MV-4-11 (cell line): Measurements from ENCODE around the gene TIMM9.
"Not testable (repeated sequence)": the region's sequence is repeated elsewhere in the genome, so short reads cannot be mapped to it uniquely, and the experiment has no call there.

ENCODE experiments used
- DNase-seq: peaks from one replicate; lab custom pipeline; 2025; lab: John Stamatoyannopoulos, UW

Gene TIMM9

DNA sequence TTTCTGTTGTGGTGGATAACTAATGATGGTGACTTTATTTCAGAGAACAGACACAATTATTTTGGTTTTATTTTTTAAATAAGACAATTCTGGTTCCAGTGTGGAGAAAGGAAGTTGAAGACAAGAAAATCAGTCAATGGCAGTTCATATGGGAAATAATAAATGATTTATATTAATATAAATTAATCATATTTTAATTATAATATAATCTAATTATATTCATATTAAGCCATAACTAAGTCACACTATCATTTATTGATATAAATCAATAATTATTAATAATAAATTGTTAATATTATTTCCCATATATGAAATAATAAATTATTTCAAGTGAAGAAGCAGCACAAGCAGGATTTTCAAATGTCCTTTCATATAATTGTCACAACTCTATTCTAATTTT is 28.8 kb downstream of the TIMM9 start:
- DNase-seq = no peak

DNA sequence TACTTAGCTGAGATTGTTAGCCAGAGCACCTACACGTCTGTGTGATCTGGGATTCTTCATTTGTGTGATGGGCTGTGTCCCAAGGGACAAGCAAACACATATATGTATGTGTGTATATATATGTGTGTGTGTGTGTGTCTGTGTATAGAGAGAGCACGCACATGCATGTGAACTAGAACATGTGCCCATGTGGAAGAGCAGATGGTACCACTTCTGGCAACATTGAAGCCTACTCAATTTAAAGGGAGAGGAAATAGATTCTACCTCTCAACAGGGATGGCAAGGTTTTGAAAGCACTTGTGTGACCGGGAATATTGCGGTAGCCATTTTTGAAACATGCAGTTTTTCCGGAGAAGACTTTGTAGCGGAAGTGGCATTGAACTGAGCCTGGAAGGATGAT is 30.2 kb downstream of the TIMM9 start:
- DNase-seq = no peak

DNA sequence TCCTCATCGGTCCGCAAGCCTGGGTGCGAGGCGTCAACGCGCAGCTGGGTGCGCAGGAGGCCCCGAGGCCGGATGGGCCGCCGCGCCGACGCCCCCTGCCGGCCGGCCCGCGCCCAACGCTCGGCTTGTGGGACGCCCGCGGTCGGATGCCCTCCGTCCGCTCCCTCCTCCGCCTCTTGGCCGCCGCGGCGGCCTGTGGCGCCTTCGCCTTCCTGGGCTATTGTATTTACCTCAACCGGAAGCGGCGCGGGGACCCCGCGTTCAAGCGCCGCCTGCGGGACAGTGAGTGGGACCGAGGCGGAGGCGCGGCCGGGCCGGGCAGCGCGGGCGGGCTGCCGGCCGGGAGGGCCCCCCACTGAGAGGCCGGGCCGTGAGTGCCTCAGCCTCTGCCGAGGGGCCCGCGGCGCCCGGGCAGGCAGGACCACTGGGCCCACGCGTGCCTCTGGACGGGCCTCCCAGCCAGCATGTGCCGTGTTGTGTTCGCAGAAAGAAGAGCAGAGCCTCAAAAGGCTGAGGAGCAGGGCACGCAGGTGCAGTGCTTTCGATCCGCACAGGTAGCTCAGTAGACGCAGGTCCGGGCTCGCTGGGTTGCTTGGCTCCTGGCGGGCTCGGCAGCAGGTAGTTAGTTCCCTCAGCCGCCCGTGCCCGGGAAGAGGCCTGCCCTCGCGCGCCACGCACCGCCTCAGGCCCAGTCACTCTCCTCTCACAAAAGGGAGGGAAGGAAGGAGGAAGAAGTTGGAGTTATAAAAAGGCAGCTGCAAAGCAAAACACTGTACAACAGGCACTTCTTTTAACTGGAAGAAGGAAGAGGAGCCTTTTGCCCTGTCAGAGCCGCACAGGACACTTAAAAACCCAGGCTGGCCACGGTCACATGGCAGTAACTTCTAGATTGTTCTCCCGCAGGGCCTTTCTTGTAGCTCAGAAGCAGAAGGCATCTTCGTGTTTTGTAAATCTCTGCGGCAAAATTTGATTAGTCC is 31.2 kb downstream of the TIMM9 start, which contains the start of gene TOMM20L:
TSS of gene TOMM20L (plus strand) at position 119 of the 977 bp plus-strand sequence. CDS start at position 147, 28 bp downstream.
- DNase-seq = peak; percentile 75

DNA sequence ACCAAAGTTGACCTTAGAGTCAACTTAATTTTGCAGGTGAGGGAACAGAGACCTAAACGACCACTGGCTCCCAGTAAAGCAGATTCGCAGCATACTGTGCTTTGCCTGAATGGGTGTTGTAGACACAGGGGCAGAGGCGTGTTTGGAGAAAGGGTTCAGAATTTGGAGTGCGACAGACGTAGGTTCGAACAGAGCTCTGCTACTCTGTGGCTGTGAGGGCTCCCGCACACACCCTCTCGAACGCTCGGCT is 31.8 kb downstream of the TIMM9 start:
- DNase-seq = no peak

DNA sequence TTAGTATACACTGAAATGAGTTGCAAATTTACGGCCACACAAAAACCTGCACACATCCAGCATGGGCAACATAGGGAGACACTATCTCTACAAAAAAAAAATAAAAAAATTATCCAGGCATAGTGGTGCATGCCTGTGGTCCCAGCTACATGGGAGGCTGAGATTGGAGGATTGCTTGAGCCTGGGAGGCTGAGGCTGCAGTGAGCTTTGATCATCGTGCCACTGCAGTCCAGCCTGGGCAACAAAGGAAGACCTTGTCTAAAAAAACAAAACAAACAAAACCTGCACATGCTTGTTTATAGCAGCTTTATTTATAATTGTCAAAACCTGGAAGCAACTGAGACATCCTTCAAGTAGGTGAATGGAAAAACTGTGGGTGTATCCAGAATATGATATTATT is 36.5 kb downstream of the TIMM9 start:
- DNase-seq = no peak

DNA sequence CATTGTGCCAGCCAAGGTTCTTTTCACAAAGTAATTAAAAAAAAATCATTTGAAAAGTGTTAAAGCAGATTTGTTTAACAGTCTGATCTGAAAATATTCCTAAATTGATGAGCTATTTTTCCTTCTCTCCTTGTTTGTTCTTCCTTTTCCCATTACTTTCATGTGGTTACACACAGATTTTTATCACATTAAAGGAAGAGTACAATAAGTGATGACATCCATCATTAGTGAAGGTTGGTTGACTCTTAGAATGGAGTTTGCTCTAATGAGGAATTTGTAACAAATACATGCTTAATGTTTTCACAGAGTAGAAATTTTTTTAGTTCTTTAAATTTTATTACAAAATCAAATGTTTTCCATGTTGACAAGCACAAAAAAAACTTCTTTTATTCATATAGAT is 50.5 kb downstream of the TIMM9 start:
- no peak for DNase-seq

DNA sequence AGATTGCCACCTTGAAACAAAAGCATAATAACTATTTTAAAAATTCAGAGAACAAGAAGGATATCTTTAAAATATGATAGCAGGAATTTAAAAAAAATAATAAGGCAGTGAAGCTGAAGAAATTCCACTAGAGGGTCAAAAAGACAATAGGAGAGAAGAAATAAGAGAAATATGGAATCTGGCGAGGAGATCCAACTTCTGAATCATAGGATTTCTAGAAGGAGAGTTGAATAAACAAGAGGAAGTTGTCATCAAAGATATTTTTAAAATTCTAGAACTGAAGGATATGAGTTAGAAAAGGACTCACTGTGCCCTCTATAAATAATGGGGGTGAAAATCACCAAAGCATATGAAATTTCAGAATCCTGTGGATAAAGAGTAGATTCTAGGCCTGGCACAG is 58.4 kb downstream of the TIMM9 start:
- DNase-seq = no peak

DNA sequence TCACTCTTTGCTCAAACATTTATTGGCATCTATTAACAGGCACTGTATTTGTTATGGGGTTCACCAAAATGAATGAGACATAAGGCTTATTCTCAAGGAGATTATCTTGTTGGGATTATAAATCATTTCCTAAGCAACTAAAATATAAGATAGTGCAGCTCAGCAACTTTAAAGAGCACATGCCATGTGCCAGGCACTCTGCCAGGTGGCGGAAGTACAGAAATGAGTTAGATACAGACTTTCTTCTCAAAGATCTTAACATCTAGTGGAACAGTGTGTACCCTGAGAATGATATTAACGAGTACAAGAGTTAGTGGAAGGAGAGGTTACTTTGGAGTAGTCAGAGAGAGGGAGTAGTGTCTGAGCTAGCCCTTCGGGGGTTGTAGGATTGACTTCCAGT is 60.0 kb downstream of the TIMM9 start:
- DNase-seq = no peak

DNA sequence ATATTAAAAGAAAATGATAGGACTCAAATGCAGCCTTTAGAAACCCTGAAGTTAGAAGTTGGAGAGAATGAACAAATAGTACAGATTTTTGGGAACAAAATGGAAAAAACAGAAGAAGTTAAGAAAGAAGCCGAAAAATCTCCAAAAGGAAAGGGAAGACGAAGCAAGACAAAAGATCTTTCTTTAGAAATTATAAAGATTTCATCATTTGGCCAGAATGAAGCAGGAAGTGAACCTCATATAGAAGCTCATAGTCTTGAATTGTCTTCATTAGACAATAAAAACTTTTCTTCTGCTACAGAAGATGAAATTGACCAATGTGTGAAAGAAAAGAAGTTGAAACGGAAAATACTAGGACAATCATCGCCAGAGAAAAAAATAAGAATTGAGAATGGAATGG is 63.0 kb downstream of the TIMM9 start:
- DNase-seq = no peak

DNA sequence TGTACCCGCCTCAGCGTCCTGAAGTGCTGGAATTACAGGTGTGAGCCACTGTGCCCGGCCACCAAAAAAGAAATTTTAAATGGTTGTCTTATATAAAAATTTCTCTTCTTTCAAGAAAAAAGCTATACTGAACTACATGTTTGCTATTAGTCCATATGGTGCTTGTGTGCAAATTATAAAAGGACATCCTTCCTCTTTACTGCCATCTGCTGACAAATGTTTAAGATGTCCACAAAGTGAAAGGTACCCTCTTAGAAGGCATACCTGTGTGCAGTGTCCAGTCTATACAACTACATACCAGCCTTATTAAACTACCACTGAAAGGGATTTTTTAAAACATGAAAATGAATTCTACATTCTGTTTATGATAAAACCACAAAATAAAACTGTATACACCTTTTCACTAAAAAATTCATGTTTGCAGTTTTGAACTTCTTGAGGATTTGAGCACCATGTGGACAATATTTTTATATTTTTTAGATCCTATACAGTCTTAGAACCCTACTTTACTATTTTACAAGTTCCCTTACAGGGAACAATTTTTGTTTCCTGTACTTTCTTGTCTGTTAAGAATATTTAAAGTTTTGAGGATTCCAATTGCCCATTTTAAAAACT is 64.4 kb downstream of the TIMM9 start:
- DNase-seq = peak; percentile 29

DNA sequence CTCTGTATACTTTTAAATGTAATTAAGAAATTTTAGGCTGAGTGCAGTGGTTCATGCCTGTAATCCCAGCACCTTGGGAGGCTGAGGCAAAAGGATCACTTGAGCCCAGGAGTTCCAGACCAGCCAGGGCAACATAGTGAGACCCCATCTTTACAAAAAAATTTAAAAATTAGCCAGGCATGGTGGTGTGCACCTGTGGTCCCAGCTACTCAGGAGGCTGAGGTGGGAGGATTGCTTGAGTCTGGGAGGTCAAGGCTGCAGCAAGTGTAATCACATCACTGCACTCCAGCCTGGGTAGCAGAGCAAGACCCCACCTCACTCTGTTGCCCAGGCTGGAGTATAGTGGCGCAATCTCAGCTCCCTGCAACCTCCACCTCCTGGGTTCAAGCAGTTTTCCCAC is 65.1 kb downstream of the TIMM9 start:
- DNase-seq = not testable (repeated sequence)
